K562 (cell line): ENCODE data around the gene TCEANC. TPM values are rescaled to one million over a fixed set of nuclear protein-coding genes. Genes with fewer than 3 reads are reported as not detected.

Experiments
- ATAC-seq: fragments of 200-7000 bp; cut with Tn5 transposase; 3 replicates; pipeline ENCODE4 v1.9.1; 2020; ENCODE audit warnings: moderate library complexity
- BruUV-seq: library from RNA; stranded (reverse); fragments of 400-500 nt; replicated peaks from 2 replicates; lab custom pipeline; 2021; lab: Mats Ljungman, UMichigan
- CTCF ChIA-PET: fragments of 300-600 bp; formaldehyde crosslinking; extraction: SDS; loops from one replicate; lab custom pipeline; 2021; ENCODE audit warnings: low intra/inter-chr PET ratio; lab: Yijun Ruan, JAX
- POLR2A ChIA-PET: fragments of 300-600, 350-650 bp; sonication (Branson Sonifier 250); formaldehyde crosslinking; extraction: SDS; loops from one replicate; lab custom pipeline; 2021; ENCODE audit warnings: antibody characterized with exemption, inconsistent platforms; lab: Yijun Ruan, JAX
- DNase-seq, 4 experiments: peaks; one replicate each; pipeline versions ENCODE4 v3.0.0 to v3.0.0-alpha.2; 2011 to 2018; ENCODE audit warnings: low spot score in 3 of 4, mixed read lengths in 3 of 4; ENCODE audit errors: extremely low read depth in 1 of 4
- FAIRE-seq: peaks from 2 replicates; lab custom pipeline; 2011; peaks lifted over from hg19 to GRCh38; lab: Jason Lieb, UNC
- H2AFZ ChIP-seq: 2 replicates; pipeline ENCODE4 v1.6.0; 2011; ENCODE audit warnings: low read depth, low read length, control low read depth, inconsistent platforms
- H3K27ac ChIP-seq: fragments of 200-600 bp; 3 replicates; pipeline ENCODE4 v1.8.0; 2011; ENCODE audit warnings: low read depth, mild to moderate bottlenecking, control low read depth, inconsistent platforms, low read length, moderate library complexity, mixed read lengths; ENCODE audit errors: extremely low read depth
- H3K27me3 ChIP-seq, 2 experiments: fragments of 300-600 bp in 1 of 2; 2 replicates in 1 of 2; 3 replicates in 1 of 2; pipeline versions ENCODE4 v1.6.0 to v1.8.0; 2011; ENCODE audit warnings: inconsistent platforms in 2 of 2, low read length in 2 of 2, mild to moderate bottlenecking in 1 of 2, mixed read lengths in 1 of 2, moderate library complexity in 1 of 2; ENCODE audit not compliant: control insufficient read depth in 2 of 2, insufficient read depth in 2 of 2
- H3K36me3 ChIP-seq: fragments of 300-600 bp; 3 replicates; pipeline ENCODE4 v1.8.0; 2011; ENCODE audit warnings: mild to moderate bottlenecking, low read length, inconsistent platforms; ENCODE audit not compliant: control insufficient read depth, insufficient read depth
- H3K4me1 ChIP-seq, 2 experiments: fragments of 200-600 bp in 1 of 2; replicated peaks in 1 of 2; 2 replicates in 1 of 2; 3 replicates in 1 of 2; pipeline versions ENCODE4 v1.5.1 to v1.8.0; 2011; ENCODE audit warnings: inconsistent platforms in 2 of 2, low read length in 2 of 2, mild to moderate bottlenecking in 1 of 2, mixed read lengths in 1 of 2, moderate library complexity in 1 of 2; ENCODE audit not compliant: control insufficient read depth in 2 of 2, insufficient read depth in 2 of 2
- H3K4me2 ChIP-seq: 2 replicates; pipeline ENCODE4 v1.6.1; 2011; ENCODE audit warnings: low read length, control low read depth, inconsistent platforms, mixed read lengths; ENCODE audit not compliant: insufficient read depth
- H3K4me3 ChIP-seq: fragments of 200-600 bp; sonication (generic), shearing (Covaris generic); 2 replicates; pipeline ENCODE4 v1.5.1; 2016; ENCODE audit warnings: control low read depth, inconsistent platforms
- H3K79me2 ChIP-seq: fragments of 200-600 bp; 3 replicates; pipeline ENCODE4 v1.8.0; 2011; ENCODE audit warnings: low read length, inconsistent platforms; ENCODE audit not compliant: control insufficient read depth, insufficient read depth
- H3K9ac ChIP-seq, 2 experiments: 2 replicates each; pipeline versions ENCODE4 v1.6.0 to v1.6.1; 2011; ENCODE audit warnings: low read depth in 2 of 2, low read length in 2 of 2, control low read depth in 1 of 2, inconsistent platforms in 1 of 2, mild to moderate bottlenecking in 1 of 2, mixed read lengths in 1 of 2; ENCODE audit not compliant: insufficient read depth in 1 of 2
- H3K9me1 ChIP-seq: one replicate; pipeline ENCODE4 v1.6.0; 2011; ENCODE audit warnings: inconsistent platforms, mild to moderate bottlenecking, low read length, moderate library complexity; ENCODE audit not compliant: control insufficient read depth, insufficient read depth
- H3K9me3 ChIP-seq: replicated peaks from 2 replicates; pipeline ENCODE4 v1.5.1; 2011; ENCODE audit warnings: low read depth, low read length, inconsistent platforms; ENCODE audit not compliant: control insufficient read depth, insufficient read depth
- H4K20me1 ChIP-seq: replicated peaks from 2 replicates; pipeline ENCODE4 v1.6.1; 2011; ENCODE audit warnings: low read length, inconsistent platforms, mixed read lengths; ENCODE audit not compliant: control insufficient read depth, insufficient read depth
- FOXA3 ChIP-seq, 2 experiments: fragments of 450-650 bp in 1 of 2; sonication (generic) in 1 of 2; formaldehyde crosslinking; IDR thresholded peaks in 1 of 2; conservative IDR thresholded peaks in 1 of 2; 2 replicates each; pipeline versions ENCODE4 v1.4.0 to v1.8.0; 2020 to 2022; ENCODE audit warnings: mild to moderate bottlenecking in 2 of 2, missing genetic modification reagents in 1 of 2
- IRF1 ChIP-seq: sonication (generic); formaldehyde crosslinking; IDR thresholded peaks from 2 replicates; pipeline ENCODE4 v1.8.0; 2022; ENCODE audit warnings: missing genetic modification reagents, mild to moderate bottlenecking, borderline replicate concordance
- JUN ChIP-seq, 2 experiments: sonication (generic) in 1 of 2; formaldehyde crosslinking in 1 of 2; IDR thresholded peaks; 2 replicates each; pipeline versions ENCODE4 v1.6.1 to v1.8.0; 2012 to 2022; ENCODE audit warnings: borderline replicate concordance in 2 of 2, mild to moderate bottlenecking in 2 of 2, improper control_type of control experiment in 1 of 2, low read depth in 1 of 2, low read length in 1 of 2, missing genetic modification reagents in 1 of 2
- RBFOX2 ChIP-seq: fragments of 200-400 bp; formaldehyde crosslinking; IDR thresholded peaks from 2 replicates; pipeline ENCODE4 v1.6.1; 2017; ENCODE audit warnings: low read depth, mild to moderate bottlenecking, low read length, moderate library complexity
- SP2 ChIP-seq: IDR thresholded peaks from 2 replicates; pipeline ENCODE4 v1.6.1; 2011; ENCODE audit warnings: mild to moderate bottlenecking, low read depth, low read length, moderate library complexity; ENCODE audit not compliant: poor library complexity, severe bottlenecking; ENCODE audit errors: extremely low read depth
- ZNF165 ChIP-seq: fragments of 250-450 bp; sonication (Bioruptor Pico); IDR thresholded peaks from 2 replicates; pipeline ENCODE4 v1.4.0; 2020; ENCODE audit warnings: borderline replicate concordance
- ZNF197 ChIP-seq: fragments of 200-800 bp; sonication (Bioruptor generic); IDR thresholded peaks from 2 replicates; pipeline ENCODE4 v1.6.1; 2016; ENCODE audit warnings: low read depth, missing genetic modification characterization, missing compliant biosample characterization
- ZNF217 ChIP-seq: sonication (generic); formaldehyde crosslinking; IDR thresholded peaks from 2 replicates; pipeline ENCODE4 v1.8.0; 2022; ENCODE audit warnings: mild to moderate bottlenecking, missing genetic modification reagents
- ZNF778 ChIP-seq: fragments of 450-650 bp; formaldehyde crosslinking; IDR thresholded peaks from 2 replicates; pipeline ENCODE4 v1.4.0; 2020; ENCODE audit warnings: mild to moderate bottlenecking, moderate library complexity
- ZNF830 ChIP-seq: fragments of 250-450 bp; sonication (Bioruptor Pico); IDR thresholded peaks from 2 replicates; pipeline ENCODE4 v1.5.0; 2021; ENCODE audit warnings: mild to moderate bottlenecking
- WGBS: fragments of 100-300 bp; shearing (Covaris generic); methylation state at CpG from one replicate; pipeline ENCODE4 v1.1.6; 2016; ENCODE audit warnings: low coverage, mixed read lengths; ENCODE audit not compliant: insufficient coverage; ENCODE audit errors: missing lambda C conversion rate; 5-methylcytosine and 5-hydroxymethylcytosine counted together
- in situ Hi-C: fragments of 300-500 bp; cut with MboI; formaldehyde crosslinking; loops from 4 replicates; pipeline ENCODE4 v1.15.0; 2018; ENCODE audit warnings: inconsistent platforms, mixed read lengths
- intact Hi-C: fragments of 100-400 bp; cut with micrococcal nuclease; formaldehyde crosslinking; loops from 2 replicates; pipeline ENCODE4 v1.14.2; 2022
- polyA plus RNA-seq, 8 experiments: library from polyadenylated mRNA; depleted of rRNA in 4 of 8; stranded (reverse) in 5 of 8; unstranded in 3 of 8; fragments of >200 nt; fragmentation: Nextera tagmentation in 2 of 8; fragmentation: Illumina TruSeq in 1 of 8; extraction: Ambion mirVana in 2 of 8; extraction: Trizol in 1 of 8; gene quantifications; 2 replicates each; pipeline versions ENCODE4 v1.2.1 to v1.2.3, GENCODE V29; 2011 to 2014; ENCODE audit warnings: inconsistent platforms in 1 of 8, missing spikeins in 1 of 8
- total RNA-seq, 7 experiments: library from RNA; depleted of rRNA in 6 of 7; stranded (reverse); fragments of >200 nt in 6 of 7; fragmentation: Illumina TruSeq in 2 of 7; extraction: Trizol in 2 of 7; gene quantifications; 2 replicates each; pipeline versions ENCODE4 v1.2.1 to v1.2.3, GENCODE V29; 2011 to 2021; ENCODE audit warnings: low replicate concordance in 1 of 7

Gene TCEANC
- total and polyA plus RNA-seq, 9 of the 15 experiments (the other 6 are each of a cell fraction or from before 2014, with no cell fraction given): 1.2 to 2.8 (median 2.0) TPM

GRCh38 chrX:13605611-13606010 lies 47.3 kb upstream of the TCEANC start:
- peaks cover 0 to 5% of the 10 kb centered on the region in 2 experiments; a peak in 2 of 5 replicates for H3K27me3 ChIP-seq
- no peak overlapping the region for H3K27ac ChIP-seq
- 0% methylated on average over 1 of the region's 1 CpG for WGBS
- intact Hi-C loops (no loop called here), in situ Hi-C loops (no loop called here)
- H3K4me2 ChIP-seq: no peak overlapping the region
- no peaks in the 10 kb centered on the region for H3K9me3 ChIP-seq
- ATAC-seq (no peak), FAIRE-seq (no peak), DNase-seq (no peak)
- H3K9ac ChIP-seq: no peak overlapping the region
- H2AFZ ChIP-seq: no peak overlapping the region
- POLR2A ChIA-PET: no interaction called here
- H3K36me3 ChIP-seq: no peaks in the 10 kb centered on the region
- CTCF ChIA-PET: no interaction called here
- H3K4me1 ChIP-seq: no peaks in the 10 kb centered on the region
- BruUV-seq: no TSS peak
- no peaks in the 10 kb centered on the region for H3K79me2 ChIP-seq
- TF ChIP-seq IRF1 (CRISPR knock-in tag): no peak
- TF ChIP-seq JUN (IDR thresholded peaks at IDR 0.05; ENCODE audit: borderline replicate concordance, low read depth, low read length): no peak
- no peak for TF ChIP-seq JUN (CRISPR knock-in tag; IDR thresholded peaks at IDR 0.05; ENCODE audit: borderline replicate concordance)
- no peak for TF ChIP-seq FOXA3 (CRISPR knock-in tag; conservative IDR thresholded peaks at IDR 0.05 in 1 of 2, IDR thresholded peaks at IDR 0.05 in 1 of 2)
- TF ChIP-seq ZNF165 (CRISPR knock-in tag): no peak
- TF ChIP-seq ZNF217 (CRISPR knock-in tag): no peak
- TF ChIP-seq ZNF830 (CRISPR knock-in tag): no peak
- no peak for TF ChIP-seq ZNF778 (CRISPR knock-in tag)
- no peak for TF ChIP-seq RBFOX2
- TF ChIP-seq ZNF197: no peak
- no peak for TF ChIP-seq SP2
- H3K9me1 ChIP-seq: no peaks in the 10 kb centered on the region
- H3K4me3 ChIP-seq: no peak overlapping the region
- no peaks in the 10 kb centered on the region for H4K20me1 ChIP-seq
